A673 (cell line): ENCODE results near the gene WNK2. TPM values are rescaled to one million over a fixed set of nuclear protein-coding genes. Genes with fewer than 3 reads are reported as not detected.
"Not testable (repeated sequence)": the region's sequence is repeated elsewhere in the genome, so short reads cannot be mapped to it uniquely, and the experiment has no call there.

Source experiments
- BruUV-seq: library from RNA; stranded (reverse); fragments of 400-500 nt; replicated peaks from 2 replicates; lab custom pipeline; 2021; lab: Mats Ljungman, UMichigan
- CTCF ChIA-PET: fragments of 300-600 bp; sonication (Branson Sonifier 250); formaldehyde crosslinking; loops from one replicate; lab custom pipeline; 2022; ENCODE audit warnings: antibody characterized with exemption; lab: Charles Lee
- POLR2A ChIA-PET: fragments of 300-600 bp; sonication (Branson Sonifier 250); formaldehyde crosslinking; loops from one replicate; lab custom pipeline; 2022; ENCODE audit warnings: antibody characterized with exemption; ENCODE audit not compliant: low non-redundant PET; lab: Charles Lee
- DNase-seq: peaks from one replicate; pipeline ENCODE4 v3.0.0-alpha.2; 2015; ENCODE audit warnings: low spot score
- H3K27ac ChIP-seq: fragments of 200-600 bp; sonication (generic); 2 replicates; pipeline ENCODE4 v1.5.1; 2016; ENCODE audit warnings: mixed run types, low read depth, mild to moderate bottlenecking, mixed read lengths, antibody characterized with exemption, low read length; ENCODE audit not compliant: poor library complexity, severe bottlenecking
- H3K27me3 ChIP-seq: fragments of 200-600 bp; sonication (generic); replicated peaks from 2 replicates; pipeline ENCODE4 v1.6.1; 2017; ENCODE audit warnings: mixed run types, low read depth, mild to moderate bottlenecking, mixed read lengths, antibody characterized with exemption, low read length; ENCODE audit not compliant: insufficient read depth, poor library complexity
- H3K36me3 ChIP-seq: fragments of 200-600 bp; sonication (generic); 2 replicates; pipeline ENCODE4 v1.6.1; 2016; ENCODE audit warnings: mixed run types, mild to moderate bottlenecking, mixed read lengths, antibody characterized with exemption, low read length; ENCODE audit not compliant: insufficient read depth, poor library complexity, severe bottlenecking
- H3K4me1 ChIP-seq: fragments of 200-600 bp; sonication (generic); 2 replicates; pipeline ENCODE4 v1.6.1; 2017; ENCODE audit warnings: mixed run types, mild to moderate bottlenecking, mixed read lengths, antibody characterized with exemption, low read length; ENCODE audit not compliant: insufficient read depth, poor library complexity, severe bottlenecking
- H3K4me3 ChIP-seq: fragments of 200-600 bp; sonication (generic); 2 replicates; pipeline ENCODE4 v1.5.1; 2016; ENCODE audit warnings: low read depth, mixed run types, mild to moderate bottlenecking, mixed read lengths, low read length; ENCODE audit not compliant: poor library complexity, severe bottlenecking
- H3K9me3 ChIP-seq: fragments of 200-600 bp; sonication (generic); 2 replicates; pipeline ENCODE4 v1.6.1; 2016; ENCODE audit warnings: mixed run types, low read depth, mild to moderate bottlenecking, mixed read lengths, antibody characterized with exemption, low read length; ENCODE audit not compliant: poor library complexity, severe bottlenecking
- EZH2 ChIP-seq: fragments of 200-600 bp; sonication (generic); IDR thresholded peaks from 2 replicates; pipeline ENCODE4 v1.6.1; 2017; ENCODE audit warnings: borderline replicate concordance, low read depth, mild to moderate bottlenecking, mixed read lengths, antibody characterized with exemption, low read length; ENCODE audit not compliant: poor library complexity, severe bottlenecking
- intact Hi-C: fragments of 100-400 bp; cut with micrococcal nuclease; formaldehyde crosslinking; loops from one replicate; pipeline ENCODE4 v1.10.0; 2022; ENCODE audit not compliant: unreplicated experiment
- total RNA-seq: library from RNA; stranded (reverse); gene quantifications from 2 replicates; pipeline ENCODE4 v1.2.3, GENCODE V29; 2021
- TF ChIP-seq, protein P1 (sequence below): fragments of 300-800, 200-600 bp; sonication (generic); conservative IDR thresholded peaks from 2 replicates; pipeline ENCODE4 v1.5.1; 2017; ENCODE audit warnings: low read depth, mild to moderate bottlenecking, antibody characterized with exemption, low read length, moderate library complexity, mixed read lengths

WNK2 gene
- total RNA-seq, 1 experiment from 2014 or later, result 9.6 TPM

DNA sequence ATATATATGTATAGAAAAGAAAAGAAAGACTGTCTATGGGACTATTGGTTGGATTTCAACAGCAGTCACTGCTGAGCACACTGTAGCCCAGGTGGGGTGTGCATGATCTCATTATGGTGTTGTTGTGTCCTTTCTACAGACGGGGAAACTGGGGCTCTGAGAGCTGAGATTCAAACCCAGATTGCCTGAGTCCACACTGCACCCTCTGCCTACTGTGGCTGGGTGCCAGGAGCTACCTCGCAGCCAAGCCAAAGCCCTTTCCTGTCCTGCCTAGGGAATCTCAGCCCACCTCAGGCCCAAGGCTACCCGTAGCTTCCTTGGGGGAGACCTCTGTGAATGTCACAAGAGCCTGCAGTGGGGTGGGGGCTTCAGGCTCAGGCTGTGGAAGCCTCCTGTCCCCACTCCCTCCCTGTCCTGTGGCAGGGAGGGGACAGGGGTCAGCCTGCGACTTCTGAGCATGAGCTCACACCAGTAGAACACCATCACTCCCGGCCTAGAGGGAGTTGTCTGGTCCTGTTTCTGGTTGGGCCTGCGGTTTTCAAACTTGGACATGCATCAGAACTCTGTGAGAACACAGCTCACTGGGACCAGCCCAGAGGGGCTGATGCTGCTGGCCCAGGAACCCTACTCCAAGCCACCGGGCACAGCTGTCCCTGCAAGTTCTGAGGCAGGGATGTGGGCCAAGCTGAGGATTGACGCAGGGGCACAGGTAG lies 42.0 kb upstream of the WNK2 start:
- ChIA-PET CTCF (no interaction called here), POLR2A (no interaction called here)
- no peaks in the 10 kb centered on the region for H3K27me3 ChIP-seq
- TF ChIP-seq, protein P1, sequence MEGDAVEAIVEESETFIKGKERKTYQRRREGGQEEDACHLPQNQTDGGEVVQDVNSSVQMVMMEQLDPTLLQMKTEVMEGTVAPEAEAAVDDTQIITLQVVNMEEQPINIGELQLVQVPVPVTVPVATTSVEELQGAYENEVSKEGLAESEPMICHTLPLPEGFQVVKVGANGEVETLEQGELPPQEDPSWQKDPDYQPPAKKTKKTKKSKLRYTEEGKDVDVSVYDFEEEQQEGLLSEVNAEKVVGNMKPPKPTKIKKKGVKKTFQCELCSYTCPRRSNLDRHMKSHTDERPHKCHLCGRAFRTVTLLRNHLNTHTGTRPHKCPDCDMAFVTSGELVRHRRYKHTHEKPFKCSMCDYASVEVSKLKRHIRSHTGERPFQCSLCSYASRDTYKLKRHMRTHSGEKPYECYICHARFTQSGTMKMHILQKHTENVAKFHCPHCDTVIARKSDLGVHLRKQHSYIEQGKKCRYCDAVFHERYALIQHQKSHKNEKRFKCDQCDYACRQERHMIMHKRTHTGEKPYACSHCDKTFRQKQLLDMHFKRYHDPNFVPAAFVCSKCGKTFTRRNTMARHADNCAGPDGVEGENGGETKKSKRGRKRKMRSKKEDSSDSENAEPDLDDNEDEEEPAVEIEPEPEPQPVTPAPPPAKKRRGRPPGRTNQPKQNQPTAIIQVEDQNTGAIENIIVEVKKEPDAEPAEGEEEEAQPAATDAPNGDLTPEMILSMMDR, result no peak
- intact Hi-C loops, result no loop called here
- DNase-seq, result no peak
- no peak overlapping the region for H3K27ac ChIP-seq
- H3K36me3 ChIP-seq, result no peaks in the 10 kb centered on the region
- H3K4me1 ChIP-seq, result no peaks in the 10 kb centered on the region
- H3K4me3 ChIP-seq, result no peak overlapping the region
- no TSS peak for BruUV-seq
- H3K9me3 ChIP-seq, result no peaks in the 10 kb centered on the region

GRCh38 chr9:93143830-93144530 lies 40.0 kb upstream of the WNK2 start:
- H3K27ac ChIP-seq, result no peak overlapping the region
- POLR2A ChIA-PET, result no interaction called here

GRCh38 chr9:93146696-93147095 lies 37.2 kb upstream of the WNK2 start:
- CTCF ChIA-PET, BruUV-seq, H3K9me3 ChIP-seq, intact Hi-C loops, H3K36me3 ChIP-seq, H3K4me3 ChIP-seq, POLR2A ChIA-PET, H3K4me1 ChIP-seq, DNase-seq, H3K27ac ChIP-seq, H3K27me3 ChIP-seq: not testable (repeated sequence)

More at GRCh38 chr9:93143830-93144530, 40.0 kb upstream of the WNK2 start:
- Histone ChIP-seq H3K36me3 (no peaks in the 10 kb centered on the region), H3K4me1 (no peaks in the 10 kb centered on the region), H3K4me3 (no peak overlapping the region), H3K9me3 (no peaks in the 10 kb centered on the region), H3K27me3 (no peaks in the 10 kb centered on the region)
- TF ChIP-seq, protein P1, result no peak
- intact Hi-C loops, result no loop called here
- CTCF ChIA-PET, result no interaction called here
- BruUV-seq, result no TSS peak
- no peak for DNase-seq

GRCh38 chr9:93147632-93148031 lies 36.3 kb upstream of the WNK2 start:
- Histone ChIP-seq H3K27ac (no peak overlapping the region), H3K4me1 (no peaks in the 10 kb centered on the region), H3K36me3 (no peaks in the 10 kb centered on the region), H3K27me3 (no peaks in the 10 kb centered on the region), H3K4me3 (no peak overlapping the region), H3K9me3 (no peaks in the 10 kb centered on the region)
- ChIA-PET CTCF (no interaction called here), POLR2A (no interaction called here)
- no peak for DNase-seq
- TF ChIP-seq, protein P1, result no peak
- no peak for TF ChIP-seq EZH2
- intact Hi-C loops, result no loop called here
- no TSS peak for BruUV-seq
